ENCODE data around the gene B4GALT1.

B4GALT1 gene

GRCh38 chr9:33117306-33117705 lies 49.8 kb downstream of the B4GALT1 start:
- DNase-seq = no peak

GRCh38 chr9:33116860-33117259 lies 50.3 kb downstream of the B4GALT1 start:
- no peak for DNase-seq

GRCh38 chr9:33114746-33115145 lies 52.4 kb downstream of the B4GALT1 start:
- DNase-seq = no peak

- DNase-seq = no peak
Measured at GRCh38 chr9:33113799-33114547, 53.2 kb downstream of the B4GALT1 start.

GRCh38 chr9:33112094-33112493 lies 55.0 kb downstream of the B4GALT1 start:
- DNase-seq = no peak

- DNase-seq = no peak
Measured at GRCh38 chr9:33111631-33112030, 55.5 kb downstream of the B4GALT1 start.

GRCh38 chr9:33110686-33111085 lies 56.5 kb downstream of the B4GALT1 start:
- no peak for DNase-seq

- DNase-seq = no peak
Measured at GRCh38 chr9:33109850-33110595, 57.1 kb downstream of the B4GALT1 start.

- no peak for DNase-seq
Measured at GRCh38 chr9:33109097-33109496, 58.0 kb downstream of the B4GALT1 start.

GRCh38 chr9:33108472-33108871 lies 58.7 kb downstream of the B4GALT1 start:
- DNase-seq = no peak

- no peak for DNase-seq
Measured at GRCh38 chr9:33107762-33108161, 59.4 kb downstream of the B4GALT1 start.

GRCh38 chr9:33106827-33107621 lies 60.1 kb downstream of the B4GALT1 start:
- no peak for DNase-seq

- no peak for DNase-seq
Measured at GRCh38 chr9:33106372-33106771, 60.8 kb downstream of the B4GALT1 start.

GRCh38 chr9:33105959-33106358 lies 61.2 kb downstream of the B4GALT1 start:
- no peak for DNase-seq

GRCh38 chr9:33105504-33105903 lies 61.6 kb downstream of the B4GALT1 start:
- no peak for DNase-seq

- DNase-seq = no peak
Measured at GRCh38 chr9:33104401-33104800, 62.7 kb downstream of the B4GALT1 start.

GRCh38 chr9:33103501-33104281 lies 63.4 kb downstream of the B4GALT1 start:
- no peak for DNase-seq

GRCh38 chr9:33102551-33103210 lies 64.5 kb downstream of the B4GALT1 start:
- DNase-seq = no peak

GRCh38 chr9:33101104-33101951 lies 65.8 kb downstream of the B4GALT1 start:
- DNase-seq = no peak

GRCh38 chr9:33099754-33100153 lies 67.4 kb downstream of the B4GALT1 start:
- DNase-seq = no peak

GRCh38 chr9:33097192-33097591 lies 69.9 kb downstream of the B4GALT1 start:
- no peak for DNase-seq

All from activated T-cell treated with anti-CD3 and anti-CD28 coated beads, Interleukin-2, amount 50 U/mL, for 1 hour (primary cell).